Testis (tissue), 3 donors: ENCODE results near the gene AZGP1. TPM values are rescaled to one million over a fixed set of nuclear protein-coding genes. Genes with fewer than 3 reads are reported as not detected.
A peak's percentile ranks its signal among the peaks of the same experiment; 100 is the strongest.

Experiments
- DNase-seq: peaks from one replicate; pipeline ENCODE4 v3.0.0-alpha.2; 2019
- H3K27ac ChIP-seq, 2 donors: fragments of 200-600 bp; sonication (generic); one replicate each; pipeline ENCODE4 v1.5.1; 2019
- H3K27me3 ChIP-seq: fragments of 200-600 bp; sonication (generic); one replicate; pipeline ENCODE4 v1.5.1; 2019
- H3K36me3 ChIP-seq: fragments of 200-600 bp; sonication (generic); one replicate; pipeline ENCODE4 v1.5.1; 2017; ENCODE audit warnings: low read depth; ENCODE audit errors: missing control alignments
- H3K4me1 ChIP-seq: fragments of 200-600 bp; sonication (generic); one replicate; pipeline ENCODE4 v1.5.1; 2019
- H3K4me3 ChIP-seq, 2 donors: fragments of 200-600 bp; sonication (generic); one replicate each; pipeline ENCODE4 v1.5.1; 2017 to 2019
- H3K9me3 ChIP-seq: fragments of 200-600 bp; sonication (generic); one replicate; pipeline ENCODE4 v1.5.1; 2017
- CTCF ChIP-seq, 3 experiments: fragments of 450-650 bp in 2 of 3; fragments of 200-600 bp in 1 of 3; sonication (generic) in 1 of 3; IDR thresholded peaks; one replicate each; pipeline ENCODE4 v1.5.1; 2016 to 2019; ENCODE audit warnings: antibody characterized with exemption in 3 of 3, mild to moderate bottlenecking in 2 of 3, moderate library complexity in 1 of 3
- POLR2A ChIP-seq: fragments of 450-650 bp; IDR thresholded peaks from one replicate; pipeline ENCODE4 v1.6.1; 2017; ENCODE audit warnings: antibody characterized with exemption, mild to moderate bottlenecking, moderate library complexity
- WGBS, 2 donors: methylation state at CpG; one replicate each; pipeline ENCODE4 v1.1.5; 2018; 5-methylcytosine and 5-hydroxymethylcytosine counted together
- intact Hi-C: fragments of 100-400 bp; cut with DNase I; formaldehyde crosslinking; loops from one replicate; pipeline ENCODE4 v1.15.1; 2023; ENCODE audit warnings: low total_unique reads
- polyA plus RNA-seq: library from polyadenylated mRNA; stranded (reverse); fragments of 350-450 nt; fragmentation: Illumina TruSeq; extraction: RNeasy Lipid Tissue Mini Kit (QIAGEN cat#74804); gene quantifications from one replicate; pipeline ENCODE4 v1.2.3, GENCODE V29; 2014; ENCODE audit warnings: low read depth, low replicate concordance; ENCODE audit not compliant: insufficient read depth
- total RNA-seq, 2 donors: library from RNA; depleted of rRNA; stranded (reverse); fragments of >200 nt; gene quantifications; one replicate each; pipeline ENCODE4 v1.2.3, GENCODE V29; 2016

Gene AZGP1
- total and polyA plus RNA-seq, 3 donors from 2014 or later: 42.1 to 81.2 (median 60.5) TPM

- 57 to 82% methylated on average over 2 of the region's 2 CpGs for WGBS, 2 donors
Observed at GRCh38 chr7:99928188-99928587, 47.6 kb downstream of the AZGP1 start.

GRCh38 chr7:99927536-99927935, 48.3 kb downstream of the AZGP1 start:
- Histone ChIP-seq H3K27ac (no peak overlapping the region), H3K27me3 (no peaks in the 10 kb centered on the region), H3K4me1 (no peaks in the 10 kb centered on the region), H3K4me3 (no peak overlapping the region), H3K36me3 (no peaks in the 10 kb centered on the region), H3K9me3 (no peaks in the 10 kb centered on the region)
- DNase-seq: no peak
- WGBS, 2 donors: 44 to 61% methylated on average over 5 of the region's 5 CpGs
- intact Hi-C loops: no loop called here
- TF ChIP-seq POLR2A (no peak), CTCF (IDR thresholded peaks at IDR 0.05) (no peak)

More at GRCh38 chr7:99928188-99928587, 47.6 kb downstream of the AZGP1 start:
- no peak for DNase-seq
- no peak for TF ChIP-seq CTCF (IDR thresholded peaks at IDR 0.05)
- no peak for TF ChIP-seq POLR2A
- no peaks in the 10 kb centered on the region for H3K4me1 ChIP-seq
- H3K36me3 ChIP-seq: no peaks in the 10 kb centered on the region
- H3K27me3 ChIP-seq: no peaks in the 10 kb centered on the region
- no peak overlapping the region for H3K27ac ChIP-seq
- intact Hi-C loops: no loop called here
- no peaks in the 10 kb centered on the region for H3K9me3 ChIP-seq
- H3K4me3 ChIP-seq: no peak overlapping the region

- intact Hi-C loops: no loop called here
Observed at GRCh38 chr7:99926321-99926720, 49.5 kb downstream of the AZGP1 start.

GRCh38 chr7:99923200-99923599, 52.6 kb downstream of the AZGP1 start:
- Histone ChIP-seq H3K4me1 (no peaks in the 10 kb centered on the region), H3K27ac (no peak overlapping the region), H3K9me3 (no peaks in the 10 kb centered on the region), H3K27me3 (no peaks in the 10 kb centered on the region), H3K36me3 (no peaks in the 10 kb centered on the region), H3K4me3 (no peak overlapping the region)
- TF ChIP-seq CTCF (IDR thresholded peaks at IDR 0.05) (no peak), POLR2A (no peak)
- no peak for DNase-seq
- intact Hi-C loops: no loop called here
- 95 to 98% methylated on average over 3 of the region's 3 CpGs for WGBS, 2 donors

More at GRCh38 chr7:99926321-99926720, 49.5 kb downstream of the AZGP1 start:
- no peaks in the 10 kb centered on the region for H3K4me1 ChIP-seq
- H3K27me3 ChIP-seq: no peaks in the 10 kb centered on the region
- H3K9me3 ChIP-seq: no peaks in the 10 kb centered on the region
- H3K4me3 ChIP-seq: no peak overlapping the region
- H3K27ac ChIP-seq: no peak overlapping the region
- H3K36me3 ChIP-seq: no peaks in the 10 kb centered on the region
- no peak for DNase-seq
- no peak for TF ChIP-seq CTCF (IDR thresholded peaks at IDR 0.05)
- TF ChIP-seq POLR2A: no peak

GRCh38 chr7:99920149-99920548, 55.7 kb downstream of the AZGP1 start:
- WGBS, 2 donors: 56 to 74% methylated on average over 3 of the region's 3 CpGs
- no peaks in the 10 kb centered on the region for H3K9me3 ChIP-seq
- no peaks in the 10 kb centered on the region for H3K36me3 ChIP-seq
- H3K4me1 ChIP-seq: peaks cover 15% of the 10 kb centered on the region
- TF ChIP-seq POLR2A: no peak
- no peak for TF ChIP-seq CTCF (IDR thresholded peaks at IDR 0.05)
- H3K4me3 ChIP-seq: peak overlapping the region; percentile 89 to 97
- H3K27ac ChIP-seq: peak overlapping the region; percentile 85 to 88
- DNase-seq: no peak
- no peaks in the 10 kb centered on the region for H3K27me3 ChIP-seq
- intact Hi-C loops: no loop called here
